Right lobe of liver (tissue), 4 donors: ENCODE measurements around the gene CCDC15.

Experiments used
- CTCF ChIP-seq, 4 donors: fragments of 200-600 bp in 3 of 4; fragments of 450-650 bp in 1 of 4; IDR thresholded peaks; one replicate each; pipeline versions ENCODE4 v1.5.1 to v1.8.0; 2016 to 2022; ENCODE audit warnings: antibody characterized with exemption in 4 of 4, mild to moderate bottlenecking in 2 of 4
- POLR2A ChIP-seq: fragments of 450-650 bp; IDR thresholded peaks from one replicate; pipeline ENCODE4 v1.6.1; 2017; ENCODE audit warnings: antibody characterized with exemption, mild to moderate bottlenecking
- donor health status: DM: no; HTN: no; CAD: no.
- donor health status: DM: no; HTN: no; CAD: no.
- donor health status: DM: no; HTN: yes; CAD: no.

DNA sequence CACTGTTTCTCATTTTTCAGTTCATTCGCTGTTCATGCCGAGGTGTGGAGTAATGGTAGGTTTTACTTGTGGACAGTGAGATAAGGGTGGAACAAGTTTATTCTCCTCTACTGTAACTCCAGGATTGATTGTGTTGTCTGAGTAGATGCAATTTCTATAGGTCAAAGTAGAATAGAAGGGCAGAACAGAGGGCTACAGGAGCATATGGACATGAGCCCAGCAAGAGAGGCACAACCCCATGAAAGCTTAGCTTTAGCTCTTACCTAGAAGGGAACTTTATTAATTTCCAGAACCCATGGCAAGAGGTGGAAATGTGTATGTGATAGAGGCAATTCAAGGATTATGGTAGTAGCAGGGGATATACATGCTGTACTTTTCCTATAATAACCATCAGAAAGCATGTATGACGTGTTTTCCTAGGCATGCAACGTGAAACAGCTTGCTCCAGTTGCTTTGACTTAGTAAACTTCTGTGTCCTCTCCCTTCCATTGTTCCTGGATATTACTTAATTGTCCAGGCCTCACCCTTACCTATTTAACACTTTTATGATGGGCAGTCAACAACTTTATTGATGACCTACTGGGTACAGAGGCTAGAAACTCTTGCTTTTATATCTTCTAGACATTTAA, 95.3 kb downstream of the CCDC15 start:
- TF ChIP-seq CTCF (IDR thresholded peaks at IDR 0.05) (no peak), POLR2A (no peak)
